Measurements from ENCODE around the gene SHD. TPM values are rescaled to one million over a fixed set of nuclear protein-coding genes. Genes with fewer than 3 reads are reported as not detected.

The SHD gene
- total and polyA plus RNA-seq, 9 of the 15 experiments (the other 6 are each of a cell fraction or from before 2014, with no cell fraction given): 0.05 to 0.62 (median 0.15) TPM; not detected in 5

DNA sequence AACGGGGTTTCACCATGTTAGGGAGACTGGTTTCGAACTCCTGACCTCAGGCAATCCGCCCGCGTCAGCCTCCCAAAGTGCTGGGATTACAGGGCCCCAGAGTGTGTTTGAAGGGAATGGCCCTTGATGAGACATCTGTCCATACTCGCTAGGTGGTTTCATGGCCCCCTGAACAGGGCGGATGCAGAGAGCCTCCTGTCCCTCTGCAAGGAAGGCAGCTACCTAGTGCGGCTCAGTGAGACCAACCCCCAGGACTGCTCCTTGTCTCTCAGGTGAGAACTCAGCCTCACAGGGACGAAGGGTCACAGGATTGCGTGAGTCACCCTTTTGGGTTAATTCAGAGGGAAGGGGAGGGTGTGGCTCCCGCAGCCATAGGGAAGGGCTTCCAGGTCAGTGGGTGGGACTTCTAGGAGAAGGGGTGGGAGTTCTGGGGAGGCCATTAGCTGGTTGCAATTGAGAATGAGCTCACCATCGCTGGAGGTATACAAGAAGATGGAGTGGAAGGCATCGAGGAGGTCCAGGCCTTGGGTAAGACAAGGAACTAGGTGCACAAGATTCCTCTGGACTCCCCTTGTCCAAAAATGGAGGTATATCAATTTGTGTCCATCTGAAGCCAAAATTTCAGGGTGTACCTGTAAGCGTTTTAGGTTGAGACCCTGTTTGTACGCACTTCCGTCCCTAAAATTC lies 9.2 kb downstream of the SHD start (continued):
- TF ChIP-seq, protein P1, sequence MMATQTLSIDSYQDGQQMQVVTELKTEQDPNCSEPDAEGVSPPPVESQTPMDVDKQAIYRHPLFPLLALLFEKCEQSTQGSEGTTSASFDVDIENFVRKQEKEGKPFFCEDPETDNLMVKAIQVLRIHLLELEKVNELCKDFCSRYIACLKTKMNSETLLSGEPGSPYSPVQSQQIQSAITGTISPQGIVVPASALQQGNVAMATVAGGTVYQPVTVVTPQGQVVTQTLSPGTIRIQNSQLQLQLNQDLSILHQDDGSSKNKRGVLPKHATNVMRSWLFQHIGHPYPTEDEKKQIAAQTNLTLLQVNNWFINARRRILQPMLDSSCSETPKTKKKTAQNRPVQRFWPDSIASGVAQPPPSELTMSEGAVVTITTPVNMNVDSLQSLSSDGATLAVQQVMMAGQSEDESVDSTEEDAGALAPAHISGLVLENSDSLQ (IDR thresholded peaks at IDR 0.05): no peak
- TF ChIP-seq FOXM1 (IDR thresholded peaks at IDR 0.05; ENCODE audit: low read depth) (no peak), FOXM1 (CRISPR knock-in tag; IDR thresholded peaks at IDR 0.05; ENCODE audit: low read depth) (no peak), NR2C2 (CRISPR knock-in tag; IDR thresholded peaks at IDR 0.05) (no peak), NR2C2 (tag; IDR thresholded peaks at IDR 0.05) (peak; percentile 81), CREM (IDR thresholded peaks at IDR 0.05; ENCODE audit: low read depth) (0 out of 2 replicates have a peak, but pooled peaks have one; percentile 21), CTBP1 (IDR thresholded peaks at IDR 0.05; ENCODE audit: borderline replicate concordance) (peak; percentile 49; the same call in 1 of the 2 replicates), DNMT1 (IDR thresholded peaks at IDR 0.05) (no peak), BCOR (IDR thresholded peaks at IDR 0.05) (peak; percentile 83), BRF1 (IDR thresholded peaks at IDR 0.05; ENCODE audit: borderline replicate concordance, extremely low read depth, insufficient read length) (no peak), ARID1B (IDR thresholded peaks at IDR 0.05) (peak; percentile 46; the same call in 1 of the 2 replicates), ZKSCAN8 (CRISPR knock-in tag; IDR thresholded peaks at IDR 0.05) (no peak), BACH1 (tag; IDR thresholded peaks at IDR 0.05) (no peak), JUN (IDR thresholded peaks at IDR 0.05; ENCODE audit: borderline replicate concordance, low read depth, low read length) (peak; percentile 86), JUN (CRISPR knock-in tag; IDR thresholded peaks at IDR 0.05; ENCODE audit: borderline replicate concordance) (no peak), JUND (IDR thresholded peaks at IDR 0.05; ENCODE audit: borderline replicate concordance, low read depth, low read length) (peak; percentile 95), JUND (tag; IDR thresholded peaks at IDR 0.05; ENCODE audit: borderline replicate concordance, low read depth, low read length) (peak; percentile 87; the same call in 2 of the 3 replicates), E2F4 (CRISPR knock-in tag; IDR thresholded peaks at IDR 0.05; ENCODE audit: low read depth) (no peak), ZNF274 (IDR thresholded peaks at IDR 0.05; ENCODE audit: borderline replicate concordance, low read depth, low read length) (no peak), ZNF121 (CRISPR knock-in tag; conservative IDR thresholded peaks at IDR 0.05) (no peak), LCOR (CRISPR knock-in tag; IDR thresholded peaks at IDR 0.05) (no peak), POLR2AphosphoS5 (IDR thresholded peaks at IDR 0.05; ENCODE audit: control insufficient read depth, insufficient read depth, low read depth, low read length) (no peak), RNF2 (IDR thresholded peaks at IDR 0.05) (no peak), KHSRP (IDR thresholded peaks at IDR 0.05) (no peak)
- TF ChIP-seq, protein P2, sequence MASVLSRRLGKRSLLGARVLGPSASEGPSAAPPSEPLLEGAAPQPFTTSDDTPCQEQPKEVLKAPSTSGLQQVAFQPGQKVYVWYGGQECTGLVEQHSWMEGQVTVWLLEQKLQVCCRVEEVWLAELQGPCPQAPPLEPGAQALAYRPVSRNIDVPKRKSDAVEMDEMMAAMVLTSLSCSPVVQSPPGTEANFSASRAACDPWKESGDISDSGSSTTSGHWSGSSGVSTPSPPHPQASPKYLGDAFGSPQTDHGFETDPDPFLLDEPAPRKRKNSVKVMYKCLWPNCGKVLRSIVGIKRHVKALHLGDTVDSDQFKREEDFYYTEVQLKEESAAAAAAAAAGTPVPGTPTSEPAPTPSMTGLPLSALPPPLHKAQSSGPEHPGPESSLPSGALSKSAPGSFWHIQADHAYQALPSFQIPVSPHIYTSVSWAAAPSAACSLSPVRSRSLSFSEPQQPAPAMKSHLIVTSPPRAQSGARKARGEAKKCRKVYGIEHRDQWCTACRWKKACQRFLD (CRISPR knock-in tag; IDR thresholded peaks at IDR 0.05): no peak
- TF ChIP-seq, protein P3, sequence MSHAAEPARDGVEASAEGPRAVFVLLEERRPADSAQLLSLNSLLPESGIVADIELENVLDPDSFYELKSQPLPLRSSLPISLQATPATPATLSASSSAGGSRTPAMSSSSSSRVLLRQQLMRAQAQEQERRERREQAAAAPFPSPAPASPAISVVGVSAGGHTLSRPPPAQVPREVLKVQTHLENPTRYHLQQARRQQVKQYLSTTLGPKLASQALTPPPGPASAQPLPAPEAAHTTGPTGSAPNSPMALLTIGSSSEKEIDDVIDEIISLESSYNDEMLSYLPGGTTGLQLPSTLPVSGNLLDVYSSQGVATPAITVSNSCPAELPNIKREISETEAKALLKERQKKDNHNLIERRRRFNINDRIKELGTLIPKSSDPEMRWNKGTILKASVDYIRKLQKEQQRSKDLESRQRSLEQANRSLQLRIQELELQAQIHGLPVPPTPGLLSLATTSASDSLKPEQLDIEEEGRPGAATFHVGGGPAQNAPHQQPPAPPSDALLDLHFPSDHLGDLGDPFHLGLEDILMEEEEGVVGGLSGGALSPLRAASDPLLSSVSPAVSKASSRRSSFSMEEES (CRISPR knock-in tag; IDR thresholded peaks at IDR 0.05): no peak
